GM12872 (cell line): ENCODE results near the gene APBB1.

ENCODE experiments used
- TF ChIP-seq, protein P1 (sequence below): IDR thresholded peaks from 3 replicates; pipeline ENCODE4 v1.5.1; 2011; ENCODE audit warnings: low read depth, mild to moderate bottlenecking, low read length, moderate library complexity; ENCODE audit not compliant: insufficient read depth

Gene APBB1

DNA sequence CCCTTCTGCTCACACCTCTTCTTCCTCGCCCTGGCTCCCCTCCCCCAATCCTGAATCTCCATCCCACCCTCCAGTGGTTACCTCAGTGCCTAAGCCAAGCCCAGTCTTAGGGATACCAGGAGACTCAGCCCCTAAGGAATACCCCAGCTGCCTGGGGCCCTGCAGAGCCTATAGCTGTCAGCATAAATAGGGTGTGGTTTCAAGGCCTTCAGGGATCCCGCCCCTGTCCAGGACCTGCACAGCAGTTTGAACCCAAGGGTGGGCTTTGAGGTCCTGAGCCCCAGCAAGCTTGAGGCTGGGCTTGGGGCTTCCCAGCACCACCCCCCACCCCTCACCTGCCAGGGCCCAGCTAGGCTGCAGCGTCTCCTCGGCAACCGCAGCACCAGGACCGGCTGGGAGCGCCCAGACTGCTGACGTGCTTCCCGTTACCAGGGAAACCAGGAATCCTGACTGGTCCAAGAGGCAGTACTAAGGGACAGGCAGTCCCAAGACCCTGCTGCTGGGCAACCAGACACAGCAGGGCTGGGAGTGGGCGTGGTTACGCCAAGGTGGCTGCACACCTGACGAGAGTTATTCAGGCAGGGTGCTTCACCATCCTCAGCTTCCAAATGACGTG lies 13.7 kb downstream of the APBB1 start:
- TF ChIP-seq, protein P1, sequence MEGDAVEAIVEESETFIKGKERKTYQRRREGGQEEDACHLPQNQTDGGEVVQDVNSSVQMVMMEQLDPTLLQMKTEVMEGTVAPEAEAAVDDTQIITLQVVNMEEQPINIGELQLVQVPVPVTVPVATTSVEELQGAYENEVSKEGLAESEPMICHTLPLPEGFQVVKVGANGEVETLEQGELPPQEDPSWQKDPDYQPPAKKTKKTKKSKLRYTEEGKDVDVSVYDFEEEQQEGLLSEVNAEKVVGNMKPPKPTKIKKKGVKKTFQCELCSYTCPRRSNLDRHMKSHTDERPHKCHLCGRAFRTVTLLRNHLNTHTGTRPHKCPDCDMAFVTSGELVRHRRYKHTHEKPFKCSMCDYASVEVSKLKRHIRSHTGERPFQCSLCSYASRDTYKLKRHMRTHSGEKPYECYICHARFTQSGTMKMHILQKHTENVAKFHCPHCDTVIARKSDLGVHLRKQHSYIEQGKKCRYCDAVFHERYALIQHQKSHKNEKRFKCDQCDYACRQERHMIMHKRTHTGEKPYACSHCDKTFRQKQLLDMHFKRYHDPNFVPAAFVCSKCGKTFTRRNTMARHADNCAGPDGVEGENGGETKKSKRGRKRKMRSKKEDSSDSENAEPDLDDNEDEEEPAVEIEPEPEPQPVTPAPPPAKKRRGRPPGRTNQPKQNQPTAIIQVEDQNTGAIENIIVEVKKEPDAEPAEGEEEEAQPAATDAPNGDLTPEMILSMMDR, result no peak

DNA sequence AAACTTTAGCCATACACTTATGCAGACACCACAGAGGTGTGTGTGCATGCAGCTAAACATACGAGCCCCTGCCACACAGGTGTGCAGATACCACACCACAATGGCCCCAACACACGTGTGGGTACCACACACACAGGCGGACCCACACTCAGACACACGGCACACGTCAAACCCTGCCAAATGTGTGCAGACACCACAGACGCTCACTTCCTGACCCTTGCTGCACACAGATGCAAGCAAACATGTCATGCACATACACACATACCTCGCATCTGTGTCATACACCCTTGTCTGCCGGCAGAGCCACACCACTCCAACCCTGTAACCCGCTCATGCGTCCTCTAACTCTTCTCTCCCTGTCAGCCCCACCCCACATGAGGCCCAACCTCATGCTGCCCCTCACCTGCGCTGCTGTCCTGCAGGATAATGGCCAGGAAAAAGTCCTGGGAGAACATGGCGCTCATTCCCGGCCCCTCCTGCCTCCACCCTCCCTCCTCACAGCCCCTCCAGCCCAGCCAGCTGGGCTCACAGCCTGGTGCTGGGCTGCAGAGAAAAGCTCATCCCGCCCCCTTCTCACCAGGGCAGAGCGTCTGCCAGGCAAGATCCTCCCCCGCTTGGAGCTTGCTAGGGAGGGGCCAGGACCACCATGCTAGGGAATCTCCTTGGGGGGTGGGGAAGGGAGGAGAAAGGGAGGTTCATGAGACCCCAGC lies 14.4 kb downstream of the APBB1 start:
- TF ChIP-seq, protein P1, result no peak

DNA sequence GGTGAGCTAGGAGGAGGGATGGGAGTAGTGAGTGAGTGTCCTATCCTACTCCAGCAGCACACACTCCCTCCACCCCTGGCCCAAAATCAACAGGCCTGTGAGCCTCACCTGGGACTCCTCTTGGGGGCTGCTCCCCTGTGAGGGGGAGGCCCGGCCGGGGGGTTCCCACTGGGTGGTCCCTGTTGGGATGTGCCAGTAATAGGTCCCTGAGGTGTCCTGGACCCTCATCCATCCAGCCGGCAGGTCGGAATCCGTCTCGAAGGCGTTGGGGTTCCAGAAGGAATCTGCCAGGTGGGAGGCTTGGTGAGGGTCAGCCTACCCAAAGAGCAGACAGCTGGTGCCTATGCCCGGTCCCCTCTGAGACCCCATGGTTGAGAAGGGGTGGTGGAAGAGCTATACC lies 15.4 kb downstream of the APBB1 start:
- TF ChIP-seq, protein P1, result no peak

DNA sequence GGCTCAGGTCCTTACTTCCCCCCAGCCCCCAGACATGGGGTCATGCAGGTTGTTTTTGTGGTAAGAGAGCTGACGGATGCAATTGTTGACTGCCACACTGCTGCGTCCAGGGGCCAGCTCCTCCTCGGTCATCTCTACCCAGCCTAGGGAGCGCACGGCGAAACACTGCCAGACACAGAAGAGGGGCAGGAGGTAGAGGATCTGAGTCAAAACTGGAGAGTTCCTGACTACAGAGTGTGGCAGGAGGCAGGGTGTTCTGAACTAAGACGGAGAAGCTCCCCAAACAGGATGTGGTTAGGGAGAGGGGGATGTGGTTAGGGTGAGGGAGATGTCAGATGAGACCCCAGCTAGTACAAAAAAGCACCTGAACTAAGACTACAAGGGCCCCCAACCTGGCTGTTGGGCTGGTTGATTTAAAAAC lies 16.3 kb downstream of the APBB1 start:
- TF ChIP-seq, protein P1, result no peak

DNA sequence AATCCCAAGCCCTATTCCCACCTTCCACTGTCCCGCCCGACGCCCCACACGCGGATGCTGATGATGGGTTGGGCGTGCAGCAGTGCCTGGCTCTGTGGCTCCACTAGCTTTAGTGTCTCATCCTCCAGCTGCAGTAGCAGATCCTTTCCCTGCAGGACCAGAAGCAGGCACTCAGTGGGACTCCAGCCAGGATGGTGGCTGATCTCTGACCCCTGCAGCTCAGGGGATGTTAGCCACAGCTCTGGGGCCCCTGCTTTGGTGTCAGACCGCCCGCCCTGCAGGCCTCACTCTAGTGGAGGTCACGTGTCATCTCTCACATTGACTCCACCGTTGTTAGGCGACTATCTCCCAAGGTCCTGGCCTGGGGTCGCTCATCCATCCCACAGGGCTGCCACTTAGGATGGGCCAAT lies 16.8 kb downstream of the APBB1 start:
- TF ChIP-seq, protein P1, result no peak

DNA sequence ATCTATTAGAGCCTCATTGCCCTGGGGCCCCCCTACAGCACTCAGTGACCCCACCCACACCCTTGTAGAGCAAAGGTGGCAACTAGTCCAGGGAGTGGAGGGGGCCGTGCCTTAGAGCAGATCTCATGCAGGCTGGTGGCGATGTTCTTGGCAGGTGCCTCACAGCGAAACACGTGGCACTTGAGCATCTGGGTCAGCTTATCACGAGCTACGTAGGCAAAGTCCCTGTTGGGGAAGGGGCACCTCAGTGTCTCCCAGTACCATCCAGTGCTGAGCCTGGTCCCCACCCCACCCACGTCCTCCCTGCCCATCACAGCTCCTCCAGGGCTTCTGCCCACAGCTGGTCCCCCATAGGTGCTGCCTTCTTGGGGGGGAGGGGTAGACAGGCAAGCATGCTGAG lies 17.4 kb downstream of the APBB1 start:
- TF ChIP-seq, protein P1, result no peak

DNA sequence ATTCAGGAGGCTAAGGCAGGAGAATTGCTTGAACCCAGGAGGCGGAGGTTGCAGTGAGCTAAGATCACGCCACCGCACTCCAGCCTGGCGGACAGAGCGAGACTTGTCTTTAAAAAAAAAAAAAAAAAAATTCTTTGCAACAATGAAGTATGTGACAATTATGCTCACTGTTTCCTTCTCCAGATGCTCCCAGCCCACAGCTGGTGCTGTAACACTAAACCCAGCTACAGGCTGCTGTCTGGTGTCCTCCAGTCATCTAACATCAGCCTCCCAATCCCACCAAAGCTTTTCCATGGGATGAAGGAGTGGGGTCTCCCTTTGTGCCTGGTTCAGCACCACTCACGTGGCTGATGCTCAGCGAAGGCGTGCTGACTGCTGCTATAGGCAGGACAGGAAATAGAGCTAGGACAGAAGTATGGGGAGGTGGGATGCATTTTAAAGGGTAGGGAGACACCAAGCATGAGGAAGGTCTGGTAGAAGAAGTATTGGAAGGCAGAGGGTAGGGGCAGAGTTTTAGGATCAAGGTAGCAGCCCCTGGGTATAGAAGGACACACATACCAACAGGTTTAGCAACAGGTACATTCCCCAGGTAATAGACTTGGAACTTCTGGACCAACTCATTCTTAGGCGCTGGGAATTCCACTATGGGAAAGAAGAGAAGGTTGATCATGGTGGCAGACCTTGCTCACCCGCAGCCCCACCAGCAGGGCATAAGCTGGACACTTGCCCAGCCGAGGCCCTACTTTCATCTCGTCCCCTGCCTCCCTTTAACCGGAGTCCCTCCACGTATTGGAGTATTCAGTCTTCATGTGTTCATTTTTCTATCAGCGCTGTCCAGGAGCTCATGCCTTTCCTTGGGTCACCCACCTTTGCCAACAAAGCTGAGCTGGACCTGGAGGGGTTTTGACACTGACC lies 18.2 kb downstream of the APBB1 start:
- TF ChIP-seq, protein P1, result no peak
